HG03432 (cell line): ENCODE measurements around the gene CAMK1D.
"Not testable (repeated sequence)": the region's sequence is repeated elsewhere in the genome, so short reads cannot be mapped to it uniquely, and the experiment has no call there.

ENCODE experiments used
- ATAC-seq: cut with Tn5 transposase; IDR thresholded peaks from one replicate; pipeline ENCODE4 v1.9.1; 2021; ENCODE audit warnings: mild to moderate bottlenecking, moderate library complexity; ENCODE audit not compliant: unreplicated experiment

CAMK1D gene

DNA sequence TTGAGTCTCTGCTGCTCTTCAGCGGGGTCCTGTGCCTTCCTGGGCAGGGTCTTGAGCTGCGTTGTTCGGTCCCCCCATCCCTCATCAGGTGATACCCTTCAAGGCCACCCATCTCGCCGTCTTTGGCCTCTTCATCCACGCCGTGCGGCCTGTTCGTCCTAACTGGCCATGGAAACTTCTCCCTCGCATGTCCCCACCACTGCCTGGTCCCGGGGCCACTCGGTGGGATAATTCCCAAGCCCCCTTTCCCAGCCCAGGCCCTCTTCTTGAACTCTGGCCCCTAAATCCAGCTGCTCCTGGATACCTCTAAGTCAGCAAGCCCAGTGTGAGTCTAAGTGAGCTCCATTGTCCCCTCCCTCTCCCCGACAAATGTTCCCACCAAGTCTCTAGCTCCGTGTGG, 74.5 kb downstream of the CAMK1D start:
- no peak for ATAC-seq

DNA sequence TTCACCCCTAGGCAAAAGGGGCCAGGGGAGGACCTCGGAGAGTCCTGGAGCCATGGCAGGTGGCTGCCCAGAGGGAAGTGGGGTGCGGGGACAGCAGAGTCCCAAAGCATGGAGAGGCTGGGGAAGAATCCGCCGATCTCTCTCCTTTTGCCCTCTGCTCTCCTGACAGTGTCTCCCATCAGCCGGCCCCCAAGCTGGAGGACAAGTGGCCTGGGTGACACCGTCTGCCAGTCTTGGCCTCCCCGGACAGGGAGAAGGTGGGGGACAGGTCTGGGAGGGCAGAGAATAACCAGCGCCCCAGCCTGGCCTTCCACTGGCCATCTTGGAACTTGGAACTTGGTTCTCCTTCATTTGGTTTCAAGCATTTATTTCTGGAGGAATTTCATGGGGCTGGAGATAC, 77.9 kb downstream of the CAMK1D start:
- ATAC-seq: no peak

DNA sequence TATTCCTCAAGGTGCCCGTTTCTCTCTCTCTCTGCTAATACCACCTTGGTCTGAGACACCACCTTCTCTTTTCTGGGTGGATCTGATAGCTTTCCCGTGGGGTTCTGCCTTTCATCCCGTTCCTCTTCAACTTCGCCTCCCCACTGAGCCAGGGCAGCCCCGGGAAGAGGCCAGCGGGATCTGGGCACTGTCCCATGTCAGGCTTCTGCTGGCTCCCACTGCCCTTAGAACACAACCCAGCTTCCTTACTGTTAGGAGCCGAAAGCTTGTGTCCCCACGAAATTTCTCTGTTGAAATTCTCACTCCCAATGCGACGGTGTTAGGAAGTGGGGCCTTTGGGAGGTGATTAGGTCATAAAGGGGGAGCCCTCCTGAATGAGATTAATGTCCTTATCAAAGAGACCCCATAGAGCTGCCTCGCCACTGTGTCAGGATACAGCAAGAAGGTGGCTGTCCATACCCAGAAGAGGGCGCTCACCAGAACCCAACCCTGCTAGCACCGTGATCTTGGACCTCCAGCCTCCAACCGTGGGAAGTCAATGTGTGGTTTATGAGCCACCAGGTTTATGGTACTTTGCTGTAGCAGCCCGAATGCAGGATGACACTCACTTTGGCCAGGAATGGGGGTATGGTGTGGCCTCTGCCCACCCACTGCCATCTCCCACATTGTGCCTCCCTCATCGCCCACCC, 79.2 kb downstream of the CAMK1D start:
- ATAC-seq: no peak

DNA sequence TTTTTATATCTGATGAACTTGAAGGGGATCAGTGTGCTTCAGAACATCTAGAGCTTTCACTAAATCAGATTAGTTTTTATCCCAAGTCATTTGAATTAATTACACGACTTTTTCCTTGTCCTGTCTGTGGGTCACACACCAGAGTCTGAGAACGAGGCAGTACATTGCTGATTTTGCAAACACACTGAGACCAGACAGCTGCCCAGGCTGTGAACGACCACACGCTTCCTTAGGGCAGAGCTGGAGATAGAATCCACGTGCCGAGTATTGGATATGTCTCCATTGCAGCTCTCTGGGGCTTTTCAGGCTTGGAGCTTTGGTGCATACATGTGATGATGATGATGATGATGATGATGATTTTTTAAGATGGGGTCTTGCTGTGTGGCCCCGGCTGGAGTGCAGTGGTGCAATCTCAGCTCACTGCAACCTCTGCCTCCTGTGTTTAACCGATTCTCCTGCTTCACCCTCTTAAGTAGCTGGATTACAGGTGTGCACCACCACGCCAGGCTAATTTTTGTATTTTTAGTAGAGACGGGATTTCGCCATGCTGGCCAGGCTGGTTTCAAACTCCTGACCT, 81.1 kb downstream of the CAMK1D start:
- ATAC-seq: no peak

DNA sequence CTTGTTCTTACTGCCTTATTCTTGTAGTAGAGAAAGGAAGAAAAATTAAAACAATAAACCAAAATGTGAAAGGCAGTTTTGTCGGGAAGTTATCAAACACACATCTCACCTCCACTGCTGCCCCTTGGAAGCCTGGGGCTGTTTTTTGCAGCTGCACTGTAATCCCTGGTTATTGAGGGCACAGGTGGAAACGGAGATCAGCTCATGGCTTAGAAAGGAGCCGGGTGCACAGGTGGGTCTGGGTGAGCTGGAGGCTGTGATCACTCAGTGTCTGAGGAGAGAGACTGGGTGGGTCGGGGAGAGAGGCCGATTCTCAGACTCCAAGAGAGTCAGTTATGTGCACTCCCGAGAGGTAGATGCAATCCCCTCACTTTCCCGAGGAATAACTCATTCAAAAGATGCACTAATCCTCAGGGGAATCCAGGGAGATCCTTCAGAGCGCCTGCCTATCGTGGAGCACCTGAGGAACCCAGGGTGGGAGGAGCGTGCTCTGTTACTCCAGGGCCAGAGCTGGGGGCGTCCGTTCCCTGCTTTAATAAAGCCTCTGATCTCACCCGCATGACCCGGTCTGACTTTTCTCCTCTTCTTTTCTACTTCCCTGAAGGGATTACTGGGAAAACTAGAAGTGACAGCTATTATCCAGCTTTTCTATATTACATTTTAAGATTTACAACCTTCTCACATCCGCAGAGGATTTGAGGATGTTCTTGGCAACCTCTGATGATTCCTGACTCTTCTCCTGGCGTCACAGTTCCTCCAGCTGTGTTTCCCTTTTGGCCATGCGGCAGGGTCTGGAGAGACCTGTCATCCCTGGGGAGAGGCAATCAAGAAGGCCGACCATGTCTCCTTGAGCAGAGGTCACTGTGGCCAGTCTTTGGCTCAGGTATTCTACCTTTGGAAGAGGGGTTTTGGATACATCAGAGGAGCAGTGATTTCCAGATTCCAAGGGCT, 82.1 kb downstream of the CAMK1D start:
- no peak for ATAC-seq

DNA sequence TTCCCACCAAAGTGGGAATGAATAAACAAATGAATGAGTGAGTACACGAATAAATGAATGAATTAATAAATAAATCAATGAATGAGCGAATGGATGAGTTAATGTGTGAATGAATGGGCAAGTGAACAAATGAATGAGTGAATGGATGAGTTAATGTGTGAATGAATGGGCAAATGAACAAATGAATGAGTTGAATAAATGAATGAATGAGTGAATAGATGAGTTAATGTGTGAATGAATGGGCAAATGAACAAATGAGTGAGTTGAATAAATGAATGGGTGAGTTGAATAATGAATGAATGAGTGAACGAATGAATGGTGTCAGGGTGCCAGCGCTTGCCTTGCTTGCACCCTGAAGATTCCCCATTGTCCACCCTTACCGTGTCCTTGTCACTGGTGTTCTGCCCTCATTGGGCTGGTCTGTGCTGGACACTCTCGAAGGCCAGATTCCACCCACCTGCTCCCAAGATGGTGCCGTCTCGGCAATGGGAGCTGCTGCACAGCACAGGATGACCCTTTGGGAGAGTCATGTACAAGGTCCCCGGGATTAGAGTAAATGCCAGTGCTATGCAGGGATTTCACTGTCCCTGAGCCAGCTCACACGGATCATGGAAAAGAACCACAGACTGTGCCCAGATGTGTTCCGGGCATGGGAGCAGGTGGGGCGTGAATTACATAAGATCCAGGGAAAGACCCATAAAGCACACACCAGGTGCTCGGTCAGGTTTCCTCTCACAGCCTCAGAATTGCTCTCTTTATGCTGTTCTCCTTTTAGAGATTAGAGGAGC, 83.2 kb downstream of the CAMK1D start:
- no peak for ATAC-seq

DNA sequence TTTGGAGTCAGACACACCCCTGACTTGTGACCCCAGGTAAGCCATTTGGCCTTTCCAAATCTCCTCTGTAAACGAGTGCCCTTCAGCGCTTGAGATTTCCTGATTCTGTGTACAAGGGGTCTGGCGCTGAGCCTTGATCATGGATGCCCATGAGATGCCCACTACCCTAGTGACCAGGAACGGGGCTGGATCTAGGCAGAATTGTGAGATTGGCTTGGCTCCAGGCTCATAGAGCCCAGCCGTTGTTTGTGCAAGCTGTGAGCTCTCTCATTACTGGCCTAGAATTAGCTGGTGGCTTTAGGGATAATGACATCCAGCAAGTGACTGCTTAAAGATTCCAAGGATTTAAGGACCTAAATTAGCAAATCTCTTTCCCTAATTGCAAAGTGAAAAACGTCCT, 84.9 kb downstream of the CAMK1D start:
- no peak for ATAC-seq

DNA sequence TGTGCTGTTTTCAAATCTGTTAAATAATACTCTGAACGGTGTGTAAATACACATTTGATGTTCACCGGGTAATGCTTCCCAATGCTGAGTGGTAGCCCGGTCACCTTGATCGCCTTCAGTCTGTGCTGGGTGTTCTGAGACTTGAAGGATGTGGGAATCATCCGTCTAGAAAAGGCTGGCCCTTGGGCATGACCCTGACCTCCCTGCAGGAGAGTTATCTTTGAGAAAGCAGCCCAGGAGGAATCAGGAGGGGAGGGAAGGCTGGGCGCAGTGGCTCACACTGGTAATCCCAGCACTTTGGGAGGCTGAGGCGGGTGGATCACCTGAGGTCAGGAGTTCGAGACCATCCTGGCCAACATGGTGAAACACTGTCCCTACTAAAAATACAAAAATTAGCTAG, 85.3 kb downstream of the CAMK1D start:
- ATAC-seq: not testable (repeated sequence)

DNA sequence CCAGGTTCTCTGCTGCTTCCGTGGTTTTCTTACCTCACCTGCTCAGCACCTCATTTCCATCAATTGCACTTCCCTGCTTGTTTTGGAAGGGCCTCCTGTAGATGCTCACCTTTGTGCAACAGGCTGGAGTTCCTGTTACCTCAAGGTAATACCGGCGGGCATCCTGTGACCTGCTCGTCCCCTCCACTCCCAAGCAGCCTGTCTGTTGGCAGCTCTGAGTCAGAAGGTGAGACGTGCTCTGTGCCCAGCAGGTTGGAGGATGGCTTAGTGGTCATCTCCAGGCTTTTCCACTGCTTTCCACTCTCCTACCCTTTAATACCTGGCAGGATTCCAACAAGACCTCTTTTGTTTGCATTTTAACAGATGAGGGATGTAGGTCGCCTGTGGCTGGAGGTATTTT, 86.0 kb downstream of the CAMK1D start:
- no peak for ATAC-seq

DNA sequence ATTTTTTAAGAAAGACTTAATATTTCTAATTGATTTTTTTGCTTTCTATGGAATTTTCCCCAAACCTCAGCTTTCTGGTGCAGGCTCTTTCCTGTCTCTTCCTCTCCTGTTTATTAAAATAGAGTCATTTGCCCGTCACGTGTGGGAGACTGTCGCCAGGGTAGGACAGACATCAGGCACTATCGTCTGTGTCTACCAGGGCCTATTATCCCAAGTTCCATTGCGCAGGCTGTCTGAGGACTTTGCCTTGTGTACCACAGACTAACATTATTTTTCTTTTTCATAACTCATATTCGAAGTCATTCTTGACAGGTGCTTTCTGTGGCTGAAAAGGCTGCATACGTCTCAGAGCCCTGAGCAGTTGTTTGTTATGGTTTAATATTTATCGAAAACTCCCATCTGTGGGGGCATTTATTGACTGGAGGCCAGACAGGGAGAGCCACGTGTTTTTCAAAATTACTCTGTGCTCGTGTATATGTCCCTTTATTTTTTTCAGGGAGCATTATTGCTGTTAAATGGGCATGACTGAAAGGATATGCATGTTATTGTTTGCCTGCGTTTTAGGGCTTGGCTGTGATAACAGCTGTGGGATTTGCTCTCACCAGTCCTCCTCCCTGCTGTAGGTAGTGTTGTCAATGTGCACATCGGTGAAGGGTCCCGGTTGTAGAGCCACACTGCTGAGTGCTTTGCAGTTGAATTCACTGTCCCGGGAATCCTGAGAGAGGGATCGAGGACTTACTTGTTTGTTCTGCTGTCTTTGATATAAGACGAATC, 89.8 kb downstream of the CAMK1D start:
- no peak for ATAC-seq

DNA sequence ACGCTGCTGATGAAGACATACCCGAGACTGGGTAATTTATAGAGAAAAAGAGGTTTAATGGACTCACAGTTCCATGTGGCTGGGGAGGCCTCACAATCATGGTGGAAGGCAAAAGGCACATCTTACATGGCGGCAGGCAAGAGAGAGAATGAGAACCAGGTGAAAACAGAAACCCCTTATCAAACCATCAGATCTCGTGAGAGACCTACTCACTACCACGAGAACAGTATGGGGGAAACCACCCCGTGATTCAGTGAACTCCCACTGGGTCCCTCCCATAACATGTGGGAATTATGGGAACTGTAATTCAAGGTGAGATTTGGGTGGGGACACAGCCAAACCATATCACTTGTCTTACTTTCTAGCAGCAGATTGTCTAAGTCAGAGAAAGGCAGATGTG, 90.4 kb downstream of the CAMK1D start:
- ATAC-seq: not testable (repeated sequence)

DNA sequence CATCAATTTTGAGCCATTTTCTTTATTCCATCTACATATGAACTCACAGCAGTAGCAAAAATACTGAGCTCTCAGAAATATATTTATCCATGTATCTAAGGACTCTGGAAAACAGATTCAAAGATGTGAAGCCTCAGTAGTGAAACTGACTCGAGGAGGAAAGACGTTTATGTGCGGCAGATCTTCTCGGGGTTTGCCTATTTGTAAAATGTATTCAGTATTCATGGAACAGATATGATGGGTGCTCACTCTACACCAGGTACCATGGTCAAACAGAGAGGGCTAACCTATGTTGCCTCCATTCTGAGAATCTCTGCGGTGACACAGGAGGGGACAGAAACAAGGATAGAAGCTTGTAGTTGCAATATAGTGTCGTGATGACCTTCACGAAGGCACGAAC, 93.7 kb downstream of the CAMK1D start:
- no peak for ATAC-seq

DNA sequence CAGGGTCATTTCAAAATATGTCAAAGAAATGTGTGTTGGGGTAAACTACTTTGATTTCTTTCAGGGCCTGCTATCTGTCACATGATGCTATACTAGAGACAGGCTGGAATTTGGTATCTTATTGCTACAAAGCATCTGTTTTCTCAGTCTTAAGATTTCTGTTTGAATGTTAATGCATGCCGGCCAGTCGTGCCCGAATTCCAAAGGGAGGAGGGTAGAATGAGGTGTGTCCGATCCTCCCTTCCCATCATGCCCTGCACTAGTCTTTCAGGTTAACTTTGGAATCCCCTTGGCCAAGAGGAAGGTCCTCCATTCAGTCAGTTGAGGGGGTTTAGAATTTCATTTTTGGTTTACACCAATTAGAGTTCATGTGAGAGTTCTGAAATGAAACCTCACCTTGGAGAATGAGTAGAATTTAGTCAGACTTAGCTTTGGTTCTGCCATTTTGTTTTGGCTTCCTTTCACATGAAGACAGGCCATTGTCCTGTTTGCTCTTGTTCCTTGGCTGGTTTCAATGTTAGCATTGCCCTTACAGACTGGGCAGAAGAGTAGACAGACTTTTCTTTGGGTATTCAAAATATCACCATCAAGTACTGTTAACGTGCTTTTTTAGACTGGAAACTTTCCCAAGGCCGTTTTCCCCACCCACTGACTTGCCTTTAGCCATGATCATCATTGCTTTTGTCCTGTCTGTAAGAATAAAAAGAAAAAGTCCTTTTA, 95.8 kb downstream of the CAMK1D start:
- ATAC-seq: no peak

DNA sequence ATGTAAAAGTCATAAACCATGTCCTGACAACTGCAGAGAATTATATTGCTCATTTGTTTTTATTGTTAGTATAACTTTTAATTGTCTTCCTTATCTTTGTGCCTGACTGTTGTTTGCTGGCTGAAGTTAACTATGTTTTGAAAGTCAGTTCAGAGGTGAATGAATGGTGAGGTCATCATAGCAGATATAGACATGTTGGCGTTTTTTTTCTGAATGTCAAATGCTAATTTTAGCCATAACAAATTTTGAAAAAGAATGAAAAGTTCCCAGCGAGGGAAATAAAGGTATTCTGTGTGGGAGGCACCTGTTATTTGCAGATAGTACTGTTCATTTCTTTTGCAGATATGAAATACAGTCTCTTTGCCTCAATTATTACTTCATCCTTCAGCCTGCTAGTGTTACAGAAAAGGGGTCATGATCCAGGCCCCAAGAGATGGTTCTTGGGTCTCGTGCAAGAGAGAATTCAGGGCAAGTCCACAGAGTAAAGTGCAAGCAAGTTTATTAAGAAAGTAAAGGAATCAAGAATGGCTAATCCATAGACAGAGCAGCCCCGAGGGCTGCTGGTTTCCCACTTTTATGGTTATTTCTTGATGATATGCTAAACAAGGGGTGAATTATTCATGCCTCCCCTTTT, 96.5 kb downstream of the CAMK1D start:
- no peak for ATAC-seq

DNA sequence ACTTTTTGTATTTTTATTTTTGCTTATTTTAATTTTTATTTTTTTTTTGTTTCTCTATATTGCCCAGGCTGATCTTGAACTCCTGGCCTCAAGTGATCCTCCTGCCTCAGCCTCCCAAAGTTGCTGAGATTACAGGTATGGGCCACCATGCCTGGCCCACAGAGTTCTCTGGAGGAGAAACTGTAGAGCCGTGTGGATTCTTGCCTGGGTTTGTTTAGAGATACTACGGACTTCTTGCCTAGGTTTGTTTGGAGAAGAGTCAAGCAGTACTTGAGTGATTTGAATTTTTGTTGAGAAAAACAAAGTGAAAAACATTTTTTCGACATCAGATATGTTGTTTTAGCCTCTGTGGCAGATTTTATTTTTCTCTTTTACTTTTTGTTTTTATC, 99.0 kb downstream of the CAMK1D start:
- no peak for ATAC-seq

DNA sequence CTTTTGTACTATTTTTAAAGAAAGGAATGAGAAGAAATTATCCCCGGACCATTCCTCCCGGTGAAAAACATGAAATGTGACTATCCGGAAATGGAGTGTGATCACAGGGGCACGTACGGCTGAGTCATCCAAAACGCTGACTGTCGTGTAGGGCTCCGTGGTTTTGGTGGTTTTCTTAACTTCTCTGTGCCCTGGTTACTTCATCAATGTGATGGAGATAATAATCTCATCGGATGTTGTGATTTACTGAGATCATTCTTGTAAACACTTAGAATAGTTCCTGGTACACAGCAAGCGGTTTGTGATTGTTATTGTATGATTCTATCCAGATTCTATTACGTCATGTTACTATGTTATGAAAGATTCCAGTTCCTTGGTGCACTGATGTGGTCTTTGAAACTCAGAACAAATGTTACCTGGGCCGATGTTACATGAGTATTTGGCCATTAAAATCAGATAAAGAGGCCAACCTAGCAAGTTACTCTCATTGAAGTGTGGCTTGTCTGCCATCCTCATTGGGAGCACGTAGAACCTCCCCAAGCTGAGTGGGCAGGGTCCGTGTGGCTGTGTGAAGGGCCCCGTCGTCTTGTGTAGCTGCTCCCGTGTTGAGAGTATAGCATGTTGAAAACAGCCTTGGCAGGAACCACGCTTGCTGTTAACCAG, 99.5 kb downstream of the CAMK1D start:
- peak; percentile 94 for ATAC-seq

DNA sequence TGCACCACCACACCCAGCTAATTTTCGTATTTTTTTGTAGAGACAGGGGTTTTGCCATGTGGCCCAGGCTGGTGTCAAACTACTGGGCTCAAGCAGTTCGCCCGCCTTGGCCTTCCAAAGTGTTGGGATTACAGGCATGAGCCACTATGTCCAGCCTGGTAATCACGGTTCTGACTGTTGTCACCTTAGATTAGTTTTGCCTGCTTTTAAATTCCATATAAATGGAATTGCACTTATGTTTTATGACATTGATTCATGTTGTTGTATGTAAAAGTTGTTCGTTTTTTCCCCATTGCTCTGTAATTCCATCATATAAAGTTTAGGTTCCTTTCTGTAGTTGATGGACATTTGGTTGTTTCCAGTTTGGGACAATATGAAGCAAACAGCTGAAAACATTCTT, 106.0 kb downstream of the CAMK1D start:
- no peak for ATAC-seq

DNA sequence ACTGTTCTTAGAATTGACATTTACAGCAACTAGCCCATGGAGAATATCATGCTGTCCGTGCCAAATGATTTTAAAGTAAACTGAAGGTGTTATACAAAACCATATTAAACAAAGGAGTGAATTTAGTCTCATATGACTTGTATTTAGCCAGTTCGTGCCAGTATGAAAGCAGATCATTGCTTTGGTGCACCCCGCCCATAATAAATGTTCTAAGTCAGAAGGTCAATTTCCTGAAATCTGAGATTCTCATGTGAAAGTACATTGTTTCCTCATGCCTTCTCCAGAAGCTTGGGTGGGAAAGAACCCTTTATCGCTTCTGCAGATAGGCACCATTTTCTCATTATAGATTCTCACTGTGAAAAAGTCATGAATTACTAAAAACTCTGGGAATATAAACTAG, 106.4 kb downstream of the CAMK1D start:
- ATAC-seq: no peak

DNA sequence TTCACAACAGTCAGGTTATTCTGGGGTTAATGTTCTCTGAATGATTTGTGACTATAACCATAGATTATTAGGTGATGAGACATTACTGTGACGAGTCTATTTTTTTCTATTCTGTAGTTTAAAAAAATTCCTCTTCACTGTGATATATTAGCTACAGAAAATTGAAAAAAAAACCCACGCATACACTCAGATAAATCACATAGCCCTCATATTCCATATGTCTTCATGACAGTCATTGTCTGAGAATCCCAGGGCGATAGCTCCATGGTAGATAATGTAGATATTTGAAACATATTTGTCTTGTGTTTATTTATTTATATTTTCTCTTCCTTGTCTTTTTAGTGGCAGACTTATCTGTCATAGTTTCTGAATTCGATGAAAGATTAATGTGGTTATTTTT, 110.0 kb downstream of the CAMK1D start:
- no peak for ATAC-seq
